Gastrocnemius medialis (tissue), 4 donors: Measurements from ENCODE around the gene MMP17. TPM values are rescaled to one million over a fixed set of nuclear protein-coding genes. Genes with fewer than 3 reads are reported as not detected.

Source experiments
- ATAC-seq, 2 donors: fragments of 150-250 bp; one replicate each; pipeline ENCODE4 v1.9.1; 2016
- DNase-seq, 2 donors: peaks; one replicate each; pipeline ENCODE4 v3.0.0-alpha.2; 2019
- H3K27ac ChIP-seq, 4 donors: fragments of 200-600 bp; sonication (generic); 1 replicate in 1 of 4; 2 replicates in 3 of 4; pipeline ENCODE4 v1.5.1; 2016 to 2018; ENCODE audit warnings: mild to moderate bottlenecking in 2 of 4, moderate library complexity in 1 of 4
- H3K27me3 ChIP-seq, 3 donors: fragments of 200-600 bp; sonication (generic) in 2 of 3; 1 replicate in 1 of 3; 2 replicates in 2 of 3; pipeline versions ENCODE4 v1.5.1 to v1.6.0; 2016 to 2019; ENCODE audit warnings: mild to moderate bottlenecking in 1 of 3, moderate library complexity in 1 of 3
- H3K36me3 ChIP-seq, 2 donors: fragments of 200-600 bp; sonication (generic) in 1 of 2; one replicate each; pipeline ENCODE4 v1.5.1; 2017 to 2018
- H3K4me1 ChIP-seq, 2 donors: fragments of 200-600 bp; sonication (generic) in 1 of 2; one replicate each; pipeline ENCODE4 v1.5.1; 2016 to 2017; ENCODE audit warnings: mild to moderate bottlenecking in 2 of 2
- H3K4me3 ChIP-seq, 4 donors: fragments of 200-600 bp; sonication (generic) in 3 of 4; 1 replicate in 1 of 4; 2 replicates in 3 of 4; pipeline ENCODE4 v1.5.1; 2016 to 2019; ENCODE audit warnings: mild to moderate bottlenecking in 2 of 4
- H3K9me3 ChIP-seq, 3 donors: fragments of 200-600 bp; sonication (generic) in 2 of 3; 1 replicate in 1 of 3; 2 replicates in 2 of 3; pipeline ENCODE4 v1.5.1; 2016 to 2019
- CTCF ChIP-seq, 5 experiments: fragments of 450-650 bp in 3 of 5; fragments of 200-600 bp in 2 of 5; sonication (generic) in 2 of 5; IDR thresholded peaks in 4 of 5; conservative IDR thresholded peaks in 1 of 5; 1 replicate in 4 of 5; 2 replicates in 1 of 5; pipeline ENCODE4 v1.5.1; 2016 to 2019; ENCODE audit warnings: antibody characterized with exemption in 5 of 5, mild to moderate bottlenecking in 3 of 5, moderate library complexity in 3 of 5
- POLR2A ChIP-seq, 2 donors: fragments of 450-650 bp; IDR thresholded peaks; one replicate each; pipeline ENCODE4 v1.6.1; 2017; ENCODE audit warnings: antibody characterized with exemption in 2 of 2, mild to moderate bottlenecking in 2 of 2, moderate library complexity in 2 of 2
- in situ Hi-C, 4 donors: fragments of 200-750 bp; cut with MboI; loops; one replicate each; pipeline versions ENCODE4 v1.15.0 to v1.8.0; 2017; ENCODE audit warnings: low sequenced_read_pairs in 4 of 4
- intact Hi-C: fragments of 100-400 bp; cut with DNase I; formaldehyde crosslinking; loops from one replicate; pipeline ENCODE4 v1.15.1; 2023; ENCODE audit warnings: low total_unique reads
- total RNA-seq, 4 donors: library from RNA; depleted of rRNA; stranded (reverse); fragments of >200 nt; gene quantifications; one replicate each; pipeline versions ENCODE4 v1.1.0 to v1.2.3, GENCODE V29; 2016

Gene MMP17
- total RNA-seq, 4 donors from 2014 or later = 0.75 to 1.6 (median 1.4) TPM; not detected in 1

GRCh38 chr12:131831635-131832041 is 3.4 kb downstream of the MMP17 start:
- intact Hi-C loops (loop anchor here (5.0 to 10.0 kb wide), 3 partner anchors 116 to 727 kb away; partner anchors contain the start of gene EP400), in situ Hi-C loops (loop anchor here in 1 of 4 donors (25.0 kb wide), 1 partner anchor 219 kb away; no protein-coding TSS in a partner anchor)
- Histone ChIP-seq H3K27ac (peak overlapping the region; percentile 23 to 55 (median 44)), H3K27me3 (peaks cover 58 to 73% (median 71%) of the 10 kb centered on the region in 3 donors), H3K4me1 (peaks cover 11 to 33% of the 10 kb centered on the region in 2 donors), H3K36me3 (no peaks in the 10 kb centered on the region), H3K9me3 (no peaks in the 10 kb centered on the region), H3K4me3 (peak overlapping the region; percentile 50 to 54 (median 52))
- TF ChIP-seq POLR2A (IDR thresholded peaks at IDR 0.05) = no peak
- TF ChIP-seq CTCF (IDR thresholded peaks at IDR 0.05 in 4 of 5, conservative IDR thresholded peaks at IDR 0.05 in 1 of 5) = no peak
- no peak for DNase-seq
- ATAC-seq = no peak

- ATAC-seq = no peak
- no peak for TF ChIP-seq CTCF (IDR thresholded peaks at IDR 0.05 in 4 of 5, conservative IDR thresholded peaks at IDR 0.05 in 1 of 5)
- no peak for TF ChIP-seq POLR2A (IDR thresholded peaks at IDR 0.05)
- H3K4me3 ChIP-seq = peak overlapping the region in 2 of 4 donors; percentile 23 to 35
- in situ Hi-C loops = loop anchor here in 1 of 4 donors (25.0 kb wide), 1 partner anchor 220 kb away; no protein-coding TSS in a partner anchor
- peaks cover 56 to 67% (median 65%) of the 10 kb centered on the region in 3 donors for H3K27me3 ChIP-seq
- H3K36me3 ChIP-seq = no peaks in the 10 kb centered on the region
- DNase-seq = no peak
- intact Hi-C loops = loop anchor here (5.0 to 10.0 kb wide), 3 partner anchors 115 to 728 kb away; partner anchors contain the start of gene EP400
- no peaks in the 10 kb centered on the region for H3K9me3 ChIP-seq
- H3K4me1 ChIP-seq = peaks cover 11 to 29% of the 10 kb centered on the region in 2 donors
- H3K27ac ChIP-seq = no peak overlapping the region
Observed at GRCh38 chr12:131832321-131833231, 4.4 kb downstream of the MMP17 start.

- no peak for DNase-seq
- Histone ChIP-seq H3K36me3 (no peaks in the 10 kb centered on the region), H3K27ac (no peak overlapping the region), H3K4me1 (peaks cover 11 to 27% of the 10 kb centered on the region in 2 donors), H3K4me3 (no peak overlapping the region), H3K9me3 (no peaks in the 10 kb centered on the region), H3K27me3 (peaks cover 56 to 64% (median 63%) of the 10 kb centered on the region in 3 donors)
- TF ChIP-seq CTCF (IDR thresholded peaks at IDR 0.05 in 4 of 5, conservative IDR thresholded peaks at IDR 0.05 in 1 of 5) = no peak
- no peak for TF ChIP-seq POLR2A (IDR thresholded peaks at IDR 0.05)
- intact Hi-C loops (loop anchor here (5.0 to 10.0 kb wide), 3 partner anchors 114 to 729 kb away; partner anchors contain the start of gene EP400), in situ Hi-C loops (loop anchor here in 1 of 4 donors (25.0 kb wide), 1 partner anchor 221 kb away; no protein-coding TSS in a partner anchor)
- no peak for ATAC-seq
Observed at GRCh38 chr12:131833288-131833895, 5.2 kb downstream of the MMP17 start.

- ATAC-seq (no peak), DNase-seq (no peak)
- peaks cover 10 to 24% of the 10 kb centered on the region in 2 donors for H3K4me1 ChIP-seq
- no peak overlapping the region for H3K4me3 ChIP-seq
- peaks cover 55 to 59% (median 58%) of the 10 kb centered on the region in 3 donors for H3K27me3 ChIP-seq
- H3K9me3 ChIP-seq = no peaks in the 10 kb centered on the region
- H3K36me3 ChIP-seq = no peaks in the 10 kb centered on the region
- TF ChIP-seq POLR2A (IDR thresholded peaks at IDR 0.05) (no peak), CTCF (IDR thresholded peaks at IDR 0.05 in 4 of 5, conservative IDR thresholded peaks at IDR 0.05 in 1 of 5) (no peak)
- no peak overlapping the region for H3K27ac ChIP-seq
- in situ Hi-C loops (loop anchor here in 1 of 4 donors (25.0 kb wide), 1 partner anchor 222 kb away; no protein-coding TSS in a partner anchor), intact Hi-C loops (loop anchor here (5.0 to 10.0 kb wide), 3 partner anchors 113 to 729 kb away; partner anchors contain the start of gene EP400)
Observed at GRCh38 chr12:131833896-131834641, 5.9 kb downstream of the MMP17 start.
